ENCODE measurements around the gene UBE2E1.

The UBE2E1 gene

GRCh38 chr3:23808525-23808924, 2.8 kb downstream of the UBE2E1 start:
- TF ChIP-seq, protein P1, sequence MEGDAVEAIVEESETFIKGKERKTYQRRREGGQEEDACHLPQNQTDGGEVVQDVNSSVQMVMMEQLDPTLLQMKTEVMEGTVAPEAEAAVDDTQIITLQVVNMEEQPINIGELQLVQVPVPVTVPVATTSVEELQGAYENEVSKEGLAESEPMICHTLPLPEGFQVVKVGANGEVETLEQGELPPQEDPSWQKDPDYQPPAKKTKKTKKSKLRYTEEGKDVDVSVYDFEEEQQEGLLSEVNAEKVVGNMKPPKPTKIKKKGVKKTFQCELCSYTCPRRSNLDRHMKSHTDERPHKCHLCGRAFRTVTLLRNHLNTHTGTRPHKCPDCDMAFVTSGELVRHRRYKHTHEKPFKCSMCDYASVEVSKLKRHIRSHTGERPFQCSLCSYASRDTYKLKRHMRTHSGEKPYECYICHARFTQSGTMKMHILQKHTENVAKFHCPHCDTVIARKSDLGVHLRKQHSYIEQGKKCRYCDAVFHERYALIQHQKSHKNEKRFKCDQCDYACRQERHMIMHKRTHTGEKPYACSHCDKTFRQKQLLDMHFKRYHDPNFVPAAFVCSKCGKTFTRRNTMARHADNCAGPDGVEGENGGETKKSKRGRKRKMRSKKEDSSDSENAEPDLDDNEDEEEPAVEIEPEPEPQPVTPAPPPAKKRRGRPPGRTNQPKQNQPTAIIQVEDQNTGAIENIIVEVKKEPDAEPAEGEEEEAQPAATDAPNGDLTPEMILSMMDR (IDR thresholded peaks at IDR 0.05), result no peak
- no peak for DNase-seq
- Histone ChIP-seq H3K4me3 (no peak overlapping the region), H3K27ac (peak overlapping the region; percentile 53 to 93), H3K9me3 (no peaks in the 10 kb centered on the region), H3K36me3 (no peaks in the 10 kb centered on the region), H3K4me1 (peaks cover 0 to 46% (median 25%) of the 10 kb centered on the region in 4 donors), H3K27me3 (no peaks in the 10 kb centered on the region)
- intact Hi-C loops (cut with DNase I; ENCODE audit: low total_unique reads), result no loop called here

GRCh38 chr3:23809294-23809693, 3.5 kb downstream of the UBE2E1 start:
- Histone ChIP-seq H3K4me3 (no peak overlapping the region), H3K27ac (peak overlapping the region in 1 of 2 donors; percentile 17), H3K4me1 (peaks cover 0 to 46% (median 25%) of the 10 kb centered on the region in 4 donors), H3K27me3 (no peaks in the 10 kb centered on the region), H3K9me3 (no peaks in the 10 kb centered on the region), H3K36me3 (no peaks in the 10 kb centered on the region)
- DNase-seq, result no peak
- intact Hi-C loops (cut with DNase I; ENCODE audit: low total_unique reads), result no loop called here
- TF ChIP-seq, protein P1 (IDR thresholded peaks at IDR 0.05), result no peak

GRCh38 chr3:23809840-23810342, 4.1 kb downstream of the UBE2E1 start:
- intact Hi-C loops (cut with DNase I; ENCODE audit: low total_unique reads), result no loop called here
- H3K36me3 ChIP-seq, result no peaks in the 10 kb centered on the region
- peak overlapping the region; percentile 89 to 91 for H3K27ac ChIP-seq
- H3K27me3 ChIP-seq, result no peaks in the 10 kb centered on the region
- no peaks in the 10 kb centered on the region for H3K9me3 ChIP-seq
- no peak for DNase-seq
- H3K4me1 ChIP-seq, result peaks cover 0 to 46% (median 25%) of the 10 kb centered on the region in 4 donors
- peak overlapping the region; percentile 74 to 82 for H3K4me3 ChIP-seq
- TF ChIP-seq, protein P1 (IDR thresholded peaks at IDR 0.05), result no peak

GRCh38 chr3:23810343-23811184, 4.8 kb downstream of the UBE2E1 start:
- H3K36me3 ChIP-seq, result no peaks in the 10 kb centered on the region
- H3K27me3 ChIP-seq, result no peaks in the 10 kb centered on the region
- TF ChIP-seq, protein P1 (IDR thresholded peaks at IDR 0.05), result no peak
- H3K4me1 ChIP-seq, result peaks cover 0 to 42% (median 25%) of the 10 kb centered on the region in 4 donors
- intact Hi-C loops (cut with DNase I; ENCODE audit: low total_unique reads), result no loop called here
- DNase-seq, result peak; percentile 34 to 71
- no peaks in the 10 kb centered on the region for H3K9me3 ChIP-seq
- H3K27ac ChIP-seq, result peak overlapping the region; percentile 89 to 91
- H3K4me3 ChIP-seq, result peak overlapping the region; percentile 74 to 82

DNA sequence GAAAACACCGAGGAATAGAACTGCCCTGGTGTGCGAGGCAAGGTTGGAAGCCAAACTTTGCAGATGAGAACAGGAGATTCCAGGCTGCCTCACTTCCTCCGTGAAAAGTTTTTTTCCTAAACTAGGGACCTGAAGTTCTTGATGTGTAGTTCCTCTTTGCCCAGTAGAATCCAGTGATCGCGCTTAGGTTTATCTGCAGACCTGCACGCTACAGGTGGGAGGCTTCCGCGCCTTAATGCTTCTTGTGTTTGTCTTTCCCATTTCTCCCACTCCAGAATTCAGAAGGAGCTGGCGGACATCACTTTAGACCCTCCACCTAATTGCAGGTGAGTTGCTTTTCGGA, 5.4 kb downstream of the UBE2E1 start:
- no peak for DNase-seq
- Histone ChIP-seq H3K9me3 (no peaks in the 10 kb centered on the region), H3K4me1 (peaks cover 0 to 42% (median 25%) of the 10 kb centered on the region in 4 donors), H3K27me3 (no peaks in the 10 kb centered on the region), H3K36me3 (no peaks in the 10 kb centered on the region), H3K4me3 (peak overlapping the region; percentile 74 to 82), H3K27ac (peak overlapping the region; percentile 89 to 91)
- intact Hi-C loops (cut with DNase I; ENCODE audit: low total_unique reads), result no loop called here
- TF ChIP-seq, protein P1 (IDR thresholded peaks at IDR 0.05), result no peak
